ENCODE measurements around the gene PAK4. TPM values are rescaled to one million over a fixed set of nuclear protein-coding genes. Genes with fewer than 3 reads are reported as not detected.

Gene PAK4
- total and polyA plus RNA-seq, 8 donors, result 4.2 to 80.4 (median 24.4) TPM

GRCh38 chr19:39194832-39195542, 69.4 kb downstream of the PAK4 start:
- 46 to 54% (median 49%) methylated on average over 8 to 9 of the region's 9 CpGs for WGBS, 5 donors

GRCh38 chr19:39195755-39196154, 70.2 kb downstream of the PAK4 start:
- H3K27me3 ChIP-seq, result peaks cover 0 to 68% (median 41%) of the 10 kb centered on the region in 3 donors
- no peak overlapping the region for H3K27ac ChIP-seq
- no peak overlapping the region for H3K4me3 ChIP-seq
- TF ChIP-seq CTCF (IDR thresholded peaks at IDR 0.05), result no peak
- TF ChIP-seq EP300 (IDR thresholded peaks at IDR 0.05), result no peak
- no peak for TF ChIP-seq POLR2A (IDR thresholded peaks at IDR 0.05)
- no peak for TF ChIP-seq POLR2AphosphoS5 (IDR thresholded peaks at IDR 0.05)
- no peaks in the 10 kb centered on the region for H3K9me3 ChIP-seq
- WGBS, 5 donors, result 23 to 40% (median 33%) methylated on average over 7 to 9 of the region's 9 CpGs
- H3K4me1 ChIP-seq, result peaks cover 7 to 25% (median 23%) of the 10 kb centered on the region in 4 donors
- peak; percentile 37 to 61 for DNase-seq
- H3K36me3 ChIP-seq, result no peaks in the 10 kb centered on the region
- intact Hi-C loops (cut with DNase I; ENCODE audit: low total_unique reads), result no loop called here

More at GRCh38 chr19:39194832-39195542, 69.4 kb downstream of the PAK4 start:
- intact Hi-C loops (cut with DNase I; ENCODE audit: low total_unique reads), result no loop called here
- Histone ChIP-seq H3K4me1 (peaks cover 7 to 25% (median 23%) of the 10 kb centered on the region in 4 donors), H3K9me3 (no peaks in the 10 kb centered on the region), H3K4me3 (no peak overlapping the region), H3K27ac (no peak overlapping the region), H3K27me3 (peaks cover 0 to 60% (median 33%) of the 10 kb centered on the region in 3 donors), H3K36me3 (no peaks in the 10 kb centered on the region)
- TF ChIP-seq POLR2A (IDR thresholded peaks at IDR 0.05) (no peak), EP300 (IDR thresholded peaks at IDR 0.05) (no peak), POLR2AphosphoS5 (IDR thresholded peaks at IDR 0.05) (no peak), CTCF (IDR thresholded peaks at IDR 0.05) (no peak)
- peak in 1 of 2 donors; percentile 60 for DNase-seq

GRCh38 chr19:39196320-39196719, 70.7 kb downstream of the PAK4 start:
- H3K4me1 ChIP-seq, result peaks cover 7 to 25% (median 23%) of the 10 kb centered on the region in 4 donors
- H3K36me3 ChIP-seq, result no peaks in the 10 kb centered on the region
- TF ChIP-seq CTCF (IDR thresholded peaks at IDR 0.05) (no peak), POLR2AphosphoS5 (IDR thresholded peaks at IDR 0.05) (no peak), EP300 (IDR thresholded peaks at IDR 0.05) (no peak), POLR2A (IDR thresholded peaks at IDR 0.05) (no peak)
- H3K9me3 ChIP-seq, result no peaks in the 10 kb centered on the region
- DNase-seq, result no peak
- no peak overlapping the region for H3K27ac ChIP-seq
- WGBS, 5 donors, result 34 to 65% (median 49%) methylated on average over 7 of the region's 7 CpGs
- peaks cover 0 to 74% (median 42%) of the 10 kb centered on the region in 3 donors for H3K27me3 ChIP-seq
- no peak overlapping the region for H3K4me3 ChIP-seq
- intact Hi-C loops (cut with DNase I; ENCODE audit: low total_unique reads), result no loop called here

GRCh38 chr19:39196860-39197562, 71.4 kb downstream of the PAK4 start, which contains the start of gene NCCRP1:
TSS of gene NCCRP1 (plus strand) at chr19:39196964. CDS start at chr19:39196983, 19 bp downstream.
- 3 to 12% (median 5%) methylated on average over 9 to 51 of the region's 51 CpGs for WGBS, 5 donors
- H3K4me3 ChIP-seq, result peak within 1 kb of the TSS in 1 of 4 donors; percentile 36
- intact Hi-C loops (cut with DNase I; ENCODE audit: low total_unique reads), result no loop called here

More at GRCh38 chr19:39196860-39197562, 71.4 kb downstream of the PAK4 start, which contains the start of gene NCCRP1:
- TF ChIP-seq EP300 (IDR thresholded peaks at IDR 0.05), result no peak
- TF ChIP-seq CTCF (IDR thresholded peaks at IDR 0.05), result no peak
- no peak for TF ChIP-seq POLR2AphosphoS5 (IDR thresholded peaks at IDR 0.05)
- no peak for TF ChIP-seq POLR2A (IDR thresholded peaks at IDR 0.05)
- Histone ChIP-seq H3K27ac (no peak within 1 kb of the TSS), H3K9me3 (no peaks in the 10 kb centered on the region), H3K4me1 (peaks cover 7 to 25% (median 23%) of the 10 kb centered on the region in 4 donors), H3K27me3 (peaks cover 0 to 80% (median 42%) of the 10 kb centered on the region in 3 donors), H3K36me3 (no peaks in the 10 kb centered on the region)
- DNase-seq, result peak in 1 of 2 donors; percentile 42
